ENCODE data around the gene NLGN4X. TPM values are rescaled to one million over a fixed set of nuclear protein-coding genes. Genes with fewer than 3 reads are reported as not detected.

The NLGN4X gene
- polyA plus RNA-seq, 1 of the 3 experiments (the other 2 are of a cell fraction) = 0.05 TPM

DNA sequence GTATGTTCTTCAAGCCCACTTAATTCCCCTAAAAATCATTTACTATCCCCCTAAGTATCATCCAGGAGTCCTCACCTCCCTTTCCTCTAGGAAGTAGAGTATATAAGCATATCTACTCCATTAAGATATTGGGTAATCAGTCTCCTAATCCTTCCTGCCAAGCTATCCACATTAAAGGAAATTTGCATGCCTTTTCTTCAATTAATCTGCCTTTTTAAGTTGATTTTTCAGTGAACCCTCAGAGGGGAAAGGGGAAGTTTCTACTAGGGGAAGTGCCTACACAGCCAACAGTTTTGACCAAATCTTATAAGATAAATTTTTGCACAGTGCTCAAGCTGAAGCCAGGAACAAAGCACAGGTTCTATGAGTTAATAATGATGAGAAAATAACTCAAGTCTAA lies 222.8 kb downstream of the NLGN4X start (continued):
- no peak for TF ChIP-seq SMC3 (IDR thresholded peaks at IDR 0.05; ENCODE audit: low read depth, low read length)
- no peak for TF ChIP-seq MXI1 (IDR thresholded peaks at IDR 0.05; ENCODE audit: low read depth, low read length)
- TF ChIP-seq, protein P1, sequence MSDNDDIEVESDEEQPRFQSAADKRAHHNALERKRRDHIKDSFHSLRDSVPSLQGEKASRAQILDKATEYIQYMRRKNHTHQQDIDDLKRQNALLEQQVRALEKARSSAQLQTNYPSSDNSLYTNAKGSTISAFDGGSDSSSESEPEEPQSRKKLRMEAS (IDR thresholded peaks at IDR 0.05; ENCODE audit: low read depth) = no peak
- TF ChIP-seq TCF12 (IDR thresholded peaks at IDR 0.05) = no peak
- TF ChIP-seq, protein P2, sequence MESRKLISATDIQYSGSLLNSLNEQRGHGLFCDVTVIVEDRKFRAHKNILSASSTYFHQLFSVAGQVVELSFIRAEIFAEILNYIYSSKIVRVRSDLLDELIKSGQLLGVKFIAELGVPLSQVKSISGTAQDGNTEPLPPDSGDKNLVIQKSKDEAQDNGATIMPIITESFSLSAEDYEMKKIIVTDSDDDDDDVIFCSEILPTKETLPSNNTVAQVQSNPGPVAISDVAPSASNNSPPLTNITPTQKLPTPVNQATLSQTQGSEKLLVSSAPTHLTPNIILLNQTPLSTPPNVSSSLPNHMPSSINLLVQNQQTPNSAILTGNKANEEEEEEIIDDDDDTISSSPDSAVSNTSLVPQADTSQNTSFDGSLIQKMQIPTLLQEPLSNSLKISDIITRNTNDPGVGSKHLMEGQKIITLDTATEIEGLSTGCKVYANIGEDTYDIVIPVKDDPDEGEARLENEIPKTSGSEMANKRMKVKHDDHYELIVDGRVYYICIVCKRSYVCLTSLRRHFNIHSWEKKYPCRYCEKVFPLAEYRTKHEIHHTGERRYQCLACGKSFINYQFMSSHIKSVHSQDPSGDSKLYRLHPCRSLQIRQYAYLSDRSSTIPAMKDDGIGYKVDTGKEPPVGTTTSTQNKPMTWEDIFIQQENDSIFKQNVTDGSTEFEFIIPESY (IDR thresholded peaks at IDR 0.05; ENCODE audit: borderline replicate concordance, low read depth) = no peak
- no peak for TF ChIP-seq RXRA (IDR thresholded peaks at IDR 0.05; ENCODE audit: borderline replicate concordance, low read depth)
- TF ChIP-seq FOSL2 (IDR thresholded peaks at IDR 0.05; ENCODE audit: borderline replicate concordance, low read depth) = no peak

DNA sequence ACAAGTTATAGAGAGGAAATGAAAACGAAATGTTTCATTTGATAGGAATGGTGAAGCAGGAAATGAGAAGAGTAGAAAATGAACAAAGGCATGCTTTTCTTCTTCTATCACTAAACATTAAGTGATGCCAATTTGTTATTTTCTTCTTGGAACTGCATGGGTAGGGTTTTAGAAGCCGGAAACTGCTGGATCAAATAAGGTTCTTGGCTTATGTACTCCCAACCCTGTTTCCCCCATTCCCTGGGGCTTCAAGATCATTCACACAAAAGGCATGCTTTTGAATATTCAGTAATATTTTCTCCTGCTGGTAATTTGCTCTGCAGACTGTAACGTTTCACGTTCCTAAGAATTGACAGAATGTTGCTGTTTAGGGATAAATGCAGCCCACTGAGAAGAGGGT lies 224.1 kb downstream of the NLGN4X start:
- no peaks in the 10 kb centered on the region for H3K9me2 ChIP-seq
- H3K9me3 ChIP-seq = no peaks in the 10 kb centered on the region
- no peaks in the 10 kb centered on the region for H3K36me3 ChIP-seq (replicated peaks in 1 of 2; ENCODE audit: control insufficient read depth in 1 of 2, insufficient read depth in 2 of 2, low read length in 1 of 2)
- H3K27ac ChIP-seq (ENCODE audit: low read depth in 2 of 2, low read length in 1 of 2) = no peak overlapping the region
- no peak for TF ChIP-seq GATA2 (CRISPR knock-in tag; IDR thresholded peaks at IDR 0.05)
- TF ChIP-seq SIN3A (IDR thresholded peaks at IDR 0.05; ENCODE audit: borderline replicate concordance, low read depth, low read length) = no peak
- TF ChIP-seq MEF2A (IDR thresholded peaks at IDR 0.05; ENCODE audit: borderline replicate concordance, low read depth) = no peak
- TF ChIP-seq, protein P3, sequence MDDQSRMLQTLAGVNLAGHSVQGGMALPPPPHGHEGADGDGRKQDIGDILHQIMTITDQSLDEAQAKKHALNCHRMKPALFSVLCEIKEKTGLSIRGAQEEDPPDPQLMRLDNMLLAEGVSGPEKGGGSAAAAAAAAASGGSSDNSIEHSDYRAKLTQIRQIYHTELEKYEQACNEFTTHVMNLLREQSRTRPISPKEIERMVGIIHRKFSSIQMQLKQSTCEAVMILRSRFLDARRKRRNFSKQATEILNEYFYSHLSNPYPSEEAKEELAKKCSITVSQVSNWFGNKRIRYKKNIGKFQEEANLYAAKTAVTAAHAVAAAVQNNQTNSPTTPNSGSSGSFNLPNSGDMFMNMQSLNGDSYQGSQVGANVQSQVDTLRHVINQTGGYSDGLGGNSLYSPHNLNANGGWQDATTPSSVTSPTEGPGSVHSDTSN (IDR thresholded peaks at IDR 0.05) = no peak
- TF ChIP-seq, protein P4, sequence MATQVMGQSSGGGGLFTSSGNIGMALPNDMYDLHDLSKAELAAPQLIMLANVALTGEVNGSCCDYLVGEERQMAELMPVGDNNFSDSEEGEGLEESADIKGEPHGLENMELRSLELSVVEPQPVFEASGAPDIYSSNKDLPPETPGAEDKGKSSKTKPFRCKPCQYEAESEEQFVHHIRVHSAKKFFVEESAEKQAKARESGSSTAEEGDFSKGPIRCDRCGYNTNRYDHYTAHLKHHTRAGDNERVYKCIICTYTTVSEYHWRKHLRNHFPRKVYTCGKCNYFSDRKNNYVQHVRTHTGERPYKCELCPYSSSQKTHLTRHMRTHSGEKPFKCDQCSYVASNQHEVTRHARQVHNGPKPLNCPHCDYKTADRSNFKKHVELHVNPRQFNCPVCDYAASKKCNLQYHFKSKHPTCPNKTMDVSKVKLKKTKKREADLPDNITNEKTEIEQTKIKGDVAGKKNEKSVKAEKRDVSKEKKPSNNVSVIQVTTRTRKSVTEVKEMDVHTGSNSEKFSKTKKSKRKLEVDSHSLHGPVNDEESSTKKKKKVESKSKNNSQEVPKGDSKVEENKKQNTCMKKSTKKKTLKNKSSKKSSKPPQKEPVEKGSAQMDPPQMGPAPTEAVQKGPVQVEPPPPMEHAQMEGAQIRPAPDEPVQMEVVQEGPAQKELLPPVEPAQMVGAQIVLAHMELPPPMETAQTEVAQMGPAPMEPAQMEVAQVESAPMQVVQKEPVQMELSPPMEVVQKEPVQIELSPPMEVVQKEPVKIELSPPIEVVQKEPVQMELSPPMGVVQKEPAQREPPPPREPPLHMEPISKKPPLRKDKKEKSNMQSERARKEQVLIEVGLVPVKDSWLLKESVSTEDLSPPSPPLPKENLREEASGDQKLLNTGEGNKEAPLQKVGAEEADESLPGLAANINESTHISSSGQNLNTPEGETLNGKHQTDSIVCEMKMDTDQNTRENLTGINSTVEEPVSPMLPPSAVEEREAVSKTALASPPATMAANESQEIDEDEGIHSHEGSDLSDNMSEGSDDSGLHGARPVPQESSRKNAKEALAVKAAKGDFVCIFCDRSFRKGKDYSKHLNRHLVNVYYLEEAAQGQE (IDR thresholded peaks at IDR 0.05; ENCODE audit: low read depth, low read length) = no peak
- no peak for TF ChIP-seq TCF12 (IDR thresholded peaks at IDR 0.05)
- TF ChIP-seq TAF1 (IDR thresholded peaks at IDR 0.05; ENCODE audit: borderline replicate concordance, low read depth, low read length) = no peak
- TF ChIP-seq, protein P5, sequence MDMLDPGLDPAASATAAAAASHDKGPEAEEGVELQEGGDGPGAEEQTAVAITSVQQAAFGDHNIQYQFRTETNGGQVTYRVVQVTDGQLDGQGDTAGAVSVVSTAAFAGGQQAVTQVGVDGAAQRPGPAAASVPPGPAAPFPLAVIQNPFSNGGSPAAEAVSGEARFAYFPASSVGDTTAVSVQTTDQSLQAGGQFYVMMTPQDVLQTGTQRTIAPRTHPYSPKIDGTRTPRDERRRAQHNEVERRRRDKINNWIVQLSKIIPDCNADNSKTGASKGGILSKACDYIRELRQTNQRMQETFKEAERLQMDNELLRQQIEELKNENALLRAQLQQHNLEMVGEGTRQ (IDR thresholded peaks at IDR 0.05; ENCODE audit: borderline replicate concordance, low read depth, low read length) = no peak
- TF ChIP-seq GABPA (IDR thresholded peaks at IDR 0.05; ENCODE audit: low read depth) = no peak
- no peak for TF ChIP-seq EP300 (IDR thresholded peaks at IDR 0.05; ENCODE audit: borderline replicate concordance in 1 of 2, low read depth in 1 of 2, low read length in 1 of 2)
- TF ChIP-seq RXRA (IDR thresholded peaks at IDR 0.05; ENCODE audit: borderline replicate concordance, low read depth) = no peak
- H4K20me1 ChIP-seq (ENCODE audit: insufficient read depth) = no peaks in the 10 kb centered on the region
- 8% methylated on average over 4 of the region's 4 CpGs for WGBS (ENCODE audit: low lambda C conversion rate)
- peaks cover 0 to 5% of the 10 kb centered on the region in 2 experiments; a peak in 1 of 4 replicates for H3K4me1 ChIP-seq (ENCODE audit: control insufficient read depth in 1 of 2, insufficient read depth in 2 of 2, low read depth in 1 of 2, low read length in 1 of 2)
- no peaks in the 10 kb centered on the region for H3K79me2 ChIP-seq (ENCODE audit: insufficient read depth)
- H3K27me3 ChIP-seq (ENCODE audit: insufficient read depth) = no peaks in the 10 kb centered on the region
- no peak overlapping the region for H3K9ac ChIP-seq
- H3F3A ChIP-seq (replicated peaks; ENCODE audit: insufficient read depth) = no peaks in the 10 kb centered on the region
- DNase-seq = no peak
- ChIA-PET CTCF (no interaction called here), POLR2A (no interaction called here)
- H2AFZ ChIP-seq (ENCODE audit: low read depth) = no peak overlapping the region
- no peak overlapping the region for H3K4me2 ChIP-seq
- H3K4me3 ChIP-seq (ENCODE audit: low read depth in 2 of 2, low read length in 1 of 2) = no peak overlapping the region

Measured in SK-N-SH (cell line).